ENCODE data around the gene SCGB1C1. TPM values are rescaled to one million over a fixed set of nuclear protein-coding genes. Genes with fewer than 3 reads are reported as not detected.

SCGB1C1 gene
- total and polyA plus RNA-seq, 2 experiments from 2014 or later, result not detected

DNA sequence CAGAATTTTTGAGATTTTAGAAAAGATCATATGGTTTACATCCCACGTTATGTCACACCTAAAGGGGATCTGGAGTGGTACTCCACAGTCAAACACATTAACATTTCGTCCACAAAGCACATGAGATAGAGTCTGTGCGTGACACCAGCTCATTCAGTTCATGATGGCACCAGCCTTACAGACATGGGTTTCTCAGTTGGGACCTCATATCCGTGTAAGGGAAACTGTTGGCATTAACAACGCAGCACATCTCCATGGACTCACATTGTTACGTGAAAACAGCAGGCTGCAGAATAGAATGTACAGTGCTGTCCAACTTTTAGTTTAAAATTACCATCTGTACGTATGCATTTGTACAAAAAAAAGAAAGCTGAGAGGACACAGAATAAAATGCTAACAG, 28.7 kb downstream of the SCGB1C1 start (continued):
- TF ChIP-seq ZNF462 (CRISPR knock-in tag; IDR thresholded peaks at IDR 0.05) (no peak), ZNF114 (CRISPR knock-in tag; IDR thresholded peaks at IDR 0.05) (no peak), CREB1 (CRISPR knock-in tag; IDR thresholded peaks at IDR 0.05; ENCODE audit: low read depth) (no peak), NANOG (IDR thresholded peaks at IDR 0.05; ENCODE audit: borderline replicate concordance) (no peak), JUNB (IDR thresholded peaks at IDR 0.05; ENCODE audit: unreplicated experiment) (no peak), POLR2AphosphoS5 (IDR thresholded peaks at IDR 0.05; ENCODE audit: low read depth) (no peak), REST (IDR thresholded peaks at IDR 0.05; ENCODE audit: unreplicated experiment) (no peak), ZNF331 (CRISPR knock-in tag; IDR thresholded peaks at IDR 0.05; ENCODE audit: low read depth) (no peak)
